ENCODE results near the gene ETS1. TPM values are rescaled to one million over a fixed set of nuclear protein-coding genes. Genes with fewer than 3 reads are reported as not detected.

The ETS1 gene
- total and polyA plus RNA-seq, 4 donors, result 20.7 to 154 (median 78.7) TPM

DNA sequence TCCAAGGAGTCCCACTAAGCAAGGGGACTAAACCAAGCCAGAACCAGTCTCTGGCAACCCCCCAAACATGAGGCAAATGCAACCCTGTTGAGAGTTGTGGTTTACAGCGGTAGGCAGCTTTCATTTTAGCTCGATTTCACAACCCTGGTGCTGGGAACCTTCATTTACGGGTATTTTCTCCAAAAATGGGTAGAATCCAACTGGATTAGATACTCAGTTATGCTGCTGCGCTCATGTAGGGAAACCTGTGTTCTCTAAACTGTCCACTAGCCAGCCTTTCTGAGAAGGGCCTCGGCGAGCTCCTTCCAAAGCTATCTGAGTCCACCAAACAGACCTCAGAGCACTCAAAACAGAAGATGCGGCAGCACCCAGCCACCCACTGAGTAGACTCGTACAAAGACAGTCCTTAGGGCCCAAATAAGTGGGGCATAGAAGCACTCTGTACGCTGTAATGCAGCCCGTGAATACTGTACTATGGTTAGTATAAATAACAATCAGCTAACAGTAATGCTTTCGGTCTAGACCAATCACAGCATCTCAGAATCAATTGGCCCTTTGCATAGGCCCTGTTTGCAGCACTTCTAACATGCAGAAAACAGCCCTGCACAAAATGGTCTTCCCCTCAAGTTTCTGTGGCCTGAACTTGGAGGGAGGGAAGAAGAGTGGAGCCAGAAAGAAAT is 104.7 kb downstream of the ETS1 start:
- H3K36me3 ChIP-seq (ENCODE audit: control insufficient read depth in 4 of 4, insufficient read depth in 4 of 4, low read length in 4 of 4), result peaks cover 20 to 50% (median 38%) of the 10 kb centered on the region in 4 donors
- no peak overlapping the region for H3K4me3 ChIP-seq
- H3K9me3 ChIP-seq (ENCODE audit: control insufficient read depth in 4 of 4, insufficient read depth in 3 of 4, low read length in 3 of 4), result no peaks in the 10 kb centered on the region
- 61 to 66% methylated on average over 11 of the region's 11 CpGs for WGBS, 2 donors
- DNase-seq (no peak), ATAC-seq (ENCODE audit: insufficient read depth, low FRiP score) (no peak)
- TF ChIP-seq, protein P1, sequence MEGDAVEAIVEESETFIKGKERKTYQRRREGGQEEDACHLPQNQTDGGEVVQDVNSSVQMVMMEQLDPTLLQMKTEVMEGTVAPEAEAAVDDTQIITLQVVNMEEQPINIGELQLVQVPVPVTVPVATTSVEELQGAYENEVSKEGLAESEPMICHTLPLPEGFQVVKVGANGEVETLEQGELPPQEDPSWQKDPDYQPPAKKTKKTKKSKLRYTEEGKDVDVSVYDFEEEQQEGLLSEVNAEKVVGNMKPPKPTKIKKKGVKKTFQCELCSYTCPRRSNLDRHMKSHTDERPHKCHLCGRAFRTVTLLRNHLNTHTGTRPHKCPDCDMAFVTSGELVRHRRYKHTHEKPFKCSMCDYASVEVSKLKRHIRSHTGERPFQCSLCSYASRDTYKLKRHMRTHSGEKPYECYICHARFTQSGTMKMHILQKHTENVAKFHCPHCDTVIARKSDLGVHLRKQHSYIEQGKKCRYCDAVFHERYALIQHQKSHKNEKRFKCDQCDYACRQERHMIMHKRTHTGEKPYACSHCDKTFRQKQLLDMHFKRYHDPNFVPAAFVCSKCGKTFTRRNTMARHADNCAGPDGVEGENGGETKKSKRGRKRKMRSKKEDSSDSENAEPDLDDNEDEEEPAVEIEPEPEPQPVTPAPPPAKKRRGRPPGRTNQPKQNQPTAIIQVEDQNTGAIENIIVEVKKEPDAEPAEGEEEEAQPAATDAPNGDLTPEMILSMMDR (IDR thresholded peaks at IDR 0.05; ENCODE audit: control extremely low read depth, extremely low read depth), result no peak
- no peak overlapping the region for H3K9ac ChIP-seq (ENCODE audit: insufficient read depth in 1 of 2, low read length in 2 of 2)
- peak overlapping the region; percentile 43 to 81 for H3K27ac ChIP-seq (ENCODE audit: low read depth in 1 of 2, low read length in 1 of 2)
- peaks cover 0 to 40% (median 0%) of the 10 kb centered on the region in 5 donors for H3K4me1 ChIP-seq (ENCODE audit: control insufficient read depth in 5 of 5, insufficient read depth in 5 of 5, low read length in 5 of 5)
- no peaks in the 10 kb centered on the region for H3K27me3 ChIP-seq (ENCODE audit: control insufficient read depth in 3 of 3, insufficient read depth in 3 of 3, low read length in 2 of 3)

DNA sequence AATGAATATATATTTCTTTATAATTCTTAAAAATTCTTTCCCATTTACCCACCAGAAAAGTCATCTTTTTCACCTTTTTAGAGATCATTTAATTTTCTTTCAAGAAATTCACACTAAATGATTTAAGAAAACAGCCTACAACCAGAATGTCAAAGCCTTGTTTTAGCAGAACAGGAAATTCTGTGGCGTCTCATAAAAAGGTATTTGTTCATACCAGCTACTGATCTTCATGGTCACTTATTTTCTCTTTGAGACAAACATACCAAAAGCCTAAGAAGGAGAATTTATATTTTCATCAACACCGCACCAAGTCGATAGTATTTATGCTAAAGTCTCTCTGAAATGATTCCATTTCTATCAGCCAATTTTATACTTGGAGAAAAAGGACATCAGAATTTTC is 105.3 kb downstream of the ETS1 start:
- Histone ChIP-seq H3K27me3 (ENCODE audit: control insufficient read depth in 3 of 3, insufficient read depth in 3 of 3, low read length in 2 of 3) (no peaks in the 10 kb centered on the region), H3K4me3 (no peak overlapping the region), H3K9ac (ENCODE audit: insufficient read depth in 1 of 2, low read length in 2 of 2) (no peak overlapping the region), H3K36me3 (ENCODE audit: control insufficient read depth in 4 of 4, insufficient read depth in 4 of 4, low read length in 4 of 4) (peaks cover 20 to 54% (median 41%) of the 10 kb centered on the region in 4 donors), H3K4me1 (ENCODE audit: control insufficient read depth in 5 of 5, insufficient read depth in 5 of 5, low read length in 5 of 5) (peaks cover 0 to 44% (median under 1%) of the 10 kb centered on the region in 5 donors), H3K9me3 (ENCODE audit: control insufficient read depth in 4 of 4, insufficient read depth in 3 of 4, low read length in 3 of 4) (no peaks in the 10 kb centered on the region), H3K27ac (ENCODE audit: low read depth in 1 of 2, low read length in 1 of 2) (peak overlapping the region; percentile 43 to 81)
- TF ChIP-seq, protein P1 (IDR thresholded peaks at IDR 0.05; ENCODE audit: control extremely low read depth, extremely low read depth), result no peak
- ATAC-seq (ENCODE audit: insufficient read depth, low FRiP score) (no peak), DNase-seq (no peak)
- 61 to 69% methylated on average over 3 of the region's 3 CpGs for WGBS, 2 donors

DNA sequence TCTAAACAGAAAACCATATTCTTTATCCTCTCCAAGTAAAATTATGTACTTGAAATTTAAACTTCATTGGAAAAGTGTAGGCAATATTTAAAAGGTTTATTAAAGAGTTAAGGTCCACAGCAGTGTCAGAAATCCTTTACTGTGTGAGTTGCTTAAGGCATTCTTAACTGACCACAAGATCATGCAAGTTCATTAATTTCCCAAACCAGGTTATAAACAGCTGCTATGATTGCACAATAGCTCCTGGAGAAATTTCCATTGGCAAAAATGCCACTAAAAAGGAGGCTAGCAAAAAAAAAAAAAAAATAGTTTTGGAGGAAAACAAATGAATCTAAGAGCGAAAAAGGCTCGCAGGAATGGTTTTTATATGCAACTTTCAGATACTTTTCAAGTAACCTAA is 106.2 kb downstream of the ETS1 start:
- Histone ChIP-seq H3K4me1 (ENCODE audit: control insufficient read depth in 5 of 5, insufficient read depth in 5 of 5, low read length in 5 of 5) (peaks cover 2 to 51% (median 6%) of the 10 kb centered on the region in 5 donors), H3K9me3 (ENCODE audit: control insufficient read depth in 4 of 4, insufficient read depth in 3 of 4, low read length in 3 of 4) (no peaks in the 10 kb centered on the region), H3K36me3 (ENCODE audit: control insufficient read depth in 4 of 4, insufficient read depth in 4 of 4, low read length in 4 of 4) (peaks cover 17 to 54% (median 40%) of the 10 kb centered on the region in 4 donors), H3K9ac (ENCODE audit: insufficient read depth in 1 of 2, low read length in 2 of 2) (no peak overlapping the region), H3K4me3 (no peak overlapping the region), H3K27ac (ENCODE audit: low read depth in 1 of 2, low read length in 1 of 2) (peak overlapping the region in 1 of 2 donors; percentile 24), H3K27me3 (ENCODE audit: control insufficient read depth in 3 of 3, insufficient read depth in 3 of 3, low read length in 2 of 3) (no peaks in the 10 kb centered on the region)
- ATAC-seq (ENCODE audit: insufficient read depth, low FRiP score), result no peak
- TF ChIP-seq, protein P1 (IDR thresholded peaks at IDR 0.05; ENCODE audit: control extremely low read depth, extremely low read depth), result no peak
- DNase-seq, result peak in 1 of 3 donors; percentile 40
- WGBS, 2 donors, result 48 to 70% methylated on average over 2 of the region's 2 CpGs

All from lung (tissue), 12 donors.